ENCODE data around the gene TMEM119. TPM values are rescaled to one million over a fixed set of nuclear protein-coding genes. Genes with fewer than 3 reads are reported as not detected.
A peak's percentile ranks its signal among the peaks of the same experiment; 100 is the strongest.

The TMEM119 gene
- total and polyA plus RNA-seq, 2 of the 13 experiments (the other 11 are each of a cell fraction or from before 2014, with no cell fraction given) = not detected

GRCh38 chr12:108562348-108563135 is 35.3 kb downstream of the TMEM119 start, which contains the start of gene ISCU (continued):
- TF ChIP-seq ZSCAN25 (CRISPR knock-in tag; IDR thresholded peaks at IDR 0.05) (no peak; the same call in 1 of the 2 replicates), MAF1 (CRISPR knock-in tag; IDR thresholded peaks at IDR 0.05; ENCODE audit: borderline replicate concordance) (no peak), KDM2A (CRISPR knock-in tag; IDR thresholded peaks at IDR 0.05; ENCODE audit: borderline replicate concordance, low read depth) (peak; percentile 21; the same call in 1 of the 2 replicates), ARHGAP35 (CRISPR knock-in tag; IDR thresholded peaks at IDR 0.05; ENCODE audit: borderline replicate concordance) (no peak), ZNF775 (CRISPR knock-in tag; IDR thresholded peaks at IDR 0.05; ENCODE audit: borderline replicate concordance) (no peak), ZMYM2 (CRISPR knock-in tag; IDR thresholded peaks at IDR 0.05) (no peak), ZNF562 (CRISPR knock-in tag; IDR thresholded peaks at IDR 0.05; ENCODE audit: borderline replicate concordance) (no peak), ZNF619 (CRISPR knock-in tag; IDR thresholded peaks at IDR 0.05) (no peak; the same call in 1 of the 2 replicates), KLF13 (CRISPR knock-in tag; IDR thresholded peaks at IDR 0.05) (0 out of 2 replicates have a peak, but pooled peaks have one; percentile 46), SMAD9 (CRISPR knock-in tag; IDR thresholded peaks at IDR 0.05) (no peak), KDM4B (CRISPR knock-in tag; IDR thresholded peaks at IDR 0.05) (no peak), SIN3A (IDR thresholded peaks at IDR 0.05; ENCODE audit: borderline replicate concordance, low read depth, low read length) (peak; percentile 96; the same call in 1 of the 2 replicates), THAP8 (CRISPR knock-in tag; IDR thresholded peaks at IDR 0.05; ENCODE audit: borderline replicate concordance) (no peak), PATZ1 (CRISPR knock-in tag; IDR thresholded peaks at IDR 0.05) (peak; percentile 25; the same call in 1 of the 2 replicates), ZFP90 (CRISPR knock-in tag; IDR thresholded peaks at IDR 0.05; ENCODE audit: borderline replicate concordance) (peak; percentile 16; the same call in 1 of the 2 replicates), SMARCE1 (IDR thresholded peaks at IDR 0.05; ENCODE audit: borderline replicate concordance) (no peak), YEATS4 (CRISPR knock-in tag; IDR thresholded peaks at IDR 0.05; ENCODE audit: borderline replicate concordance) (no peak; the same call in 1 of the 2 replicates), NFE2L2 (IDR thresholded peaks at IDR 0.05; ENCODE audit: low read length) (no peak), ZNF781 (CRISPR knock-in tag; IDR thresholded peaks at IDR 0.05; ENCODE audit: borderline replicate concordance, not compliant biosample characterization) (no peak), ATF6 (CRISPR knock-in tag; conservative IDR thresholded peaks at IDR 0.05) (no peak), ZNF850 (CRISPR knock-in tag; conservative IDR thresholded peaks at IDR 0.05) (0 out of 2 replicates have a peak, but pooled peaks have one; percentile 77), ZFAT (CRISPR knock-in tag; conservative IDR thresholded peaks at IDR 0.05) (peak; percentile 47; the same call in 1 of the 2 replicates), ZBTB38 (CRISPR knock-in tag; IDR thresholded peaks at IDR 0.05) (peak; percentile 38; the same call in 1 of the 2 replicates), KDM5A (IDR thresholded peaks at IDR 0.05; ENCODE audit: borderline replicate concordance, low read length) (peak; percentile 71; the same call in 1 of the 2 replicates), ZNF740 (CRISPR knock-in tag; IDR thresholded peaks at IDR 0.05) (peak; percentile 50; the same call in 1 of the 2 replicates)
